Thyroid gland (tissue), 4 donors: ENCODE measurements around the gene ATP8B1. TPM values are rescaled to one million over a fixed set of nuclear protein-coding genes. Genes with fewer than 3 reads are reported as not detected.
"Not testable (repeated sequence)": the region's sequence is repeated elsewhere in the genome, so short reads cannot be mapped to it uniquely, and the experiment has no call there.

Experiments
- DNase-seq, 2 donors: peaks; one replicate each; pipeline ENCODE4 v3.0.0-alpha.2; 2019
- H3K27ac ChIP-seq, 3 donors: fragments of 200-600 bp; sonication (generic); 1 replicate in 2 of 3; 2 replicates in 1 of 3; pipeline ENCODE4 v1.5.1; 2016 to 2019; ENCODE audit warnings: mild to moderate bottlenecking in 1 of 3, moderate library complexity in 1 of 3
- H3K27me3 ChIP-seq: fragments of 200-600 bp; sonication (generic); one replicate; pipeline ENCODE4 v1.5.1; 2019
- H3K36me3 ChIP-seq, 2 donors: fragments of 200-600 bp; sonication (generic); one replicate each; pipeline ENCODE4 v1.5.1; 2016 to 2019
- H3K4me1 ChIP-seq, 2 donors: fragments of 200-600 bp; sonication (generic); one replicate each; pipeline ENCODE4 v1.5.1; 2017 to 2019
- H3K4me3 ChIP-seq, 3 donors: fragments of 200-600 bp; sonication (generic); replicated peaks in 1 of 3; 1 replicate in 2 of 3; 2 replicates in 1 of 3; pipeline ENCODE4 v1.5.1; 2016; ENCODE audit warnings: mild to moderate bottlenecking in 1 of 3
- H3K9me3 ChIP-seq: fragments of 200-600 bp; sonication (generic); one replicate; pipeline ENCODE4 v1.5.1; 2017
- CTCF ChIP-seq, 6 experiments: fragments of 200-600 bp in 3 of 6; fragments of 450-650 bp in 3 of 6; sonication (generic) in 3 of 6; IDR thresholded peaks; one replicate each; pipeline ENCODE4 v1.5.1; 2016 to 2019; ENCODE audit warnings: antibody characterized with exemption in 6 of 6, mild to moderate bottlenecking in 2 of 6, inconsistent platforms in 1 of 6, moderate library complexity in 1 of 6
- POLR2A ChIP-seq, 2 donors: fragments of 450-650 bp; IDR thresholded peaks; one replicate each; pipeline ENCODE4 v1.6.1; 2017; ENCODE audit warnings: antibody characterized with exemption in 2 of 2, mild to moderate bottlenecking in 2 of 2, moderate library complexity in 1 of 2
- WGBS, 2 donors: methylation state at CpG; one replicate each; pipeline ENCODE4 v1.1.5; 2017; 5-methylcytosine and 5-hydroxymethylcytosine counted together
- intact Hi-C: fragments of 100-400 bp; cut with DNase I; formaldehyde crosslinking; loops from one replicate; pipeline ENCODE4 v1.15.1; 2023
- total RNA-seq, 4 donors: library from RNA; depleted of rRNA; stranded (reverse); fragments of >200 nt; gene quantifications; one replicate each; pipeline ENCODE4 v1.2.3, GENCODE V29; 2016

The ATP8B1 gene
- total RNA-seq, 4 donors from 2014 or later, result 45.8 to 71.8 (median 58.2) TPM

- no peaks in the 10 kb centered on the region for H3K27me3 ChIP-seq
- peaks cover 0 to 4% of the 10 kb centered on the region in 2 donors for H3K36me3 ChIP-seq
- H3K4me1 ChIP-seq, result peaks cover 0 to 23% of the 10 kb centered on the region in 2 donors
- no peak for DNase-seq
- H3K9me3 ChIP-seq, result no peaks in the 10 kb centered on the region
- 92 to 93% methylated on average over 5 of the region's 5 CpGs for WGBS, 2 donors
- H3K27ac ChIP-seq, result peak overlapping the region in 2 of 3 donors; percentile 8 to 49
- H3K4me3 ChIP-seq, result no peak overlapping the region
- no peak for TF ChIP-seq CTCF (IDR thresholded peaks at IDR 0.05)
- no peak for TF ChIP-seq POLR2A (IDR thresholded peaks at IDR 0.05)
- intact Hi-C loops, result no loop called here
Observed at GRCh38 chr18:57730146-57730545, 73.0 kb downstream of the ATP8B1 start.

DNA sequence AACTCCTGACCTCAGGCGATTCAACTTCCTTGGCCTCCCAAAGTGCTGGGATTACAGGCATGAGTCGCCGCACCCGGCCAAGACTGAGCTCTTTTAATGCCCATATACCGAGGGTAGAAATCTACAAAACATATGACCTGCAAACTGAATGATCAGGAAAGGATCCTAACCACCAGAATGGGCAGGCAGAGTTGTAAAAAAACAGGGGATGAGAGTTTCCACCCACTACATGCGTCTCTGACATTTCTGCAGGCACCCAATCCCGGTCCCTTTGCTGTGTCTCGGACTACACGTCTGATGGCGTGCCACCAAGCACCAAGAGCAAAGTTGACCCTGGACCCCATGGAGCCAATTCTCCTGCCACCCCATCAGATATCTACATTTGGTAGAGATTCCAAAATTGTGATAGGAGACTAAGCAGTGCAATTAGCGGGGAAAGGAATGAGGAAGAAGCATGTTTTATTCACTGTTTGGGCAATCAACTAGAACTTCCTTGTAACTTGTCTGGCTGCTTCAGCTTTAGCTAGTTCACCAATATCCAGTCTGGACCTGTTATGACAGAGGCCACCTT is 74.1 kb downstream of the ATP8B1 start:
- Histone ChIP-seq H3K4me1 (peaks cover 0 to 23% of the 10 kb centered on the region in 2 donors), H3K9me3 (no peaks in the 10 kb centered on the region), H3K4me3 (no peak overlapping the region), H3K27me3 (no peaks in the 10 kb centered on the region), H3K36me3 (peaks cover 0 to 4% of the 10 kb centered on the region in 2 donors), H3K27ac (peak overlapping the region in 2 of 3 donors; percentile 8 to 49)
- TF ChIP-seq POLR2A (IDR thresholded peaks at IDR 0.05) (no peak), CTCF (IDR thresholded peaks at IDR 0.05) (no peak)
- intact Hi-C loops, result no loop called here
- WGBS, 2 donors, result 57 to 59% methylated on average over 11 of the region's 11 CpGs
- no peak for DNase-seq

- H3K27me3 ChIP-seq, result no peaks in the 10 kb centered on the region
- no peak for TF ChIP-seq POLR2A (IDR thresholded peaks at IDR 0.05)
- no peak for TF ChIP-seq CTCF (IDR thresholded peaks at IDR 0.05)
- 59 to 66% methylated on average over 6 of the region's 6 CpGs for WGBS, 2 donors
- peak overlapping the region; percentile 8 to 49 (median 25) for H3K27ac ChIP-seq
- H3K4me3 ChIP-seq, result no peak overlapping the region
- DNase-seq, result peak in 1 of 2 donors; percentile 8
- H3K36me3 ChIP-seq, result peaks cover 0 to 4% of the 10 kb centered on the region in 2 donors
- no peaks in the 10 kb centered on the region for H3K9me3 ChIP-seq
- intact Hi-C loops, result no loop called here
- peaks cover 0 to 23% of the 10 kb centered on the region in 2 donors for H3K4me1 ChIP-seq
Observed at GRCh38 chr18:57727952-57728807, 74.9 kb downstream of the ATP8B1 start.

DNA sequence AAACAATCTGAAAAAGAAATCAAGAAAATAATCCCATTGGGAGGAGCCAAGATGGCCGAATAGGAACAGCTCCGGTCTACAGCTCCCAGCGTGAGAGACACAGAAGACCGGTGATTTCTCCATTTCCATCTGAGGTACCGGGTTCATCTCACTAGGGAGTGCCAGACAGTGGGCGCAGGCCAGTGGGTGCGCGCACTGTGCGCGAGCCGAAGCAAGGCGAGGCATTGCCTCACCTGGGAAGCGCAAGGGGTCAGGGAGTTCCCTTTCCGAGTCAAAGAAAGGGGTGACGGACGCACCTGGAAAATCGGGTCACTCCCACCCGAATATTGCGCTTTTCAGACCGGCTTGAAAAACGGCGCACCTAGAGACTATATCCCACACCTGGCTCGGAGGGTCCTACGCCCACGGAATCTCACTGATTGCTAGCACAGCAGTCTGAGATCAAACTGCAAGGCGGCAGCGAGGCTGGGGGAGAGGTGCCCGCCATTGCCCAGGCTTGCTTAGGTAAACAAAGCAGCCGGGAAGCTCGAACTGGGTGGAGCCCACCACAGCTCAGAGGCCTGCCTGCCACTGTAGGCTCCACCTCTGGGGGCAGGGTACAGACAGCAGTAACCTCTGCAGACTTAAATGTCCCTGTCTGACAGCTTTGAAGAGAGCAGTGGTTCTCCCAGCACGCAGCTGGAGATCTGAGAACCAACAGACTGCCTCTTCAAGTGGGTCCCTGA is 83.7 kb downstream of the ATP8B1 start:
- WGBS, 2 donors, result 86 to 94% methylated on average over 23 to 26 of the region's 31 CpGs
- intact Hi-C loops, DNase-seq, H3K27ac ChIP-seq, H3K4me3 ChIP-seq, H3K9me3 ChIP-seq, H3K36me3 ChIP-seq, H3K27me3 ChIP-seq, H3K4me1 ChIP-seq: not testable (repeated sequence)

GRCh38 chr18:57716549-57716948 is 86.6 kb downstream of the ATP8B1 start:
- DNase-seq, result no peak
- Histone ChIP-seq H3K4me1 (peaks cover 12 to 22% of the 10 kb centered on the region in 2 donors), H3K36me3 (no peaks in the 10 kb centered on the region), H3K27me3 (no peaks in the 10 kb centered on the region), H3K4me3 (no peak overlapping the region), H3K9me3 (no peaks in the 10 kb centered on the region), H3K27ac (no peak overlapping the region)
- 95 to 97% methylated on average over 3 of the region's 3 CpGs for WGBS, 2 donors
- intact Hi-C loops, result no loop called here
- no peak for TF ChIP-seq POLR2A (IDR thresholded peaks at IDR 0.05)
- no peak for TF ChIP-seq CTCF (IDR thresholded peaks at IDR 0.05)
